Stimulated activated CD8-positive, alpha-beta memory T cell treated with anti-CD3 and anti-CD28 coated beads, Interleukin-12 subunit alpha, Interleukin-12 subunit beta, amount 100 ng/mL, for 24 hours (primary cell): ENCODE results near the gene CTXND1.

Experiments used
- DNase-seq: peaks from one replicate; pipeline ENCODE4 v3.0.0-alpha.2; 2020; ENCODE audit errors: extremely low read depth

The CTXND1 gene

DNA sequence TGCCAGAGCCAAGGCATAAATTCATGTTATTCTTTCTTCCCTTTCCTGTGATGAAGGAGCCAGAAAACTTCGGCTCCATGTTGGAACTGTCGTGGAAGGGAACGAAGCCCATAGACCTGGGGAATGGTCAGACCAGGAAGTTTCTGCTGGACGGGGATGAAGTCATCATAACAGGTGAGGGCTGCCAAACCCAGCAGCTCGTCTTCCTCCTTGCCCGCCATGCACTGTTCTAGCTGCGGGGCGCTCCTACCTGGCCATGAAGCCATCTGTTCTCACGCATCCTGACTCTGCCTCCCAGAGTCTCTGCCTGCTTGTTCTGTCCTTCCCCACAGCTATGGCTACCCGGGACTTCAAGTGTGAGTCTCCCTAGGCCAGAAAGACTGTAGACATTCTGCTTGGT is 71.0 kb downstream of the CTXND1 start:
- no peak for DNase-seq

DNA sequence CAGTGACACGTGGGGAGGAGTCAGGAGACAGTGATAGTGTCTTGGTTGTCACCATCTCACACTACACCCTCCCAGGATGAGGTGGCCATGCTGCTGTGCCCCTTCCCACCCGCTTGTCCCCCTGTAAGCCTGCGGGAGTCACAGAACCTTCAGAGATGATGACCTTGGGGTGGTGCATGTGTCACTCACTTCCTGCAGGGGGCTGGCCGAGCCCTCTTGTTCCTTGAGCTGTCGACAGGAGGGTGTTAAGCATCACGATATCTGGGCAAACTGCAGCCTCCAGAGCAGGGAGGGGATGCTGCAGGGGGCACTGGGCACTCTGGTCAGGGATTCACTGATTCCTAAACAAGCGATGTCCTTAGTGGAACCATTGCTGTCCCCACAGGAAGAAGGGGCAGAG is 71.5 kb downstream of the CTXND1 start:
- no peak for DNase-seq

DNA sequence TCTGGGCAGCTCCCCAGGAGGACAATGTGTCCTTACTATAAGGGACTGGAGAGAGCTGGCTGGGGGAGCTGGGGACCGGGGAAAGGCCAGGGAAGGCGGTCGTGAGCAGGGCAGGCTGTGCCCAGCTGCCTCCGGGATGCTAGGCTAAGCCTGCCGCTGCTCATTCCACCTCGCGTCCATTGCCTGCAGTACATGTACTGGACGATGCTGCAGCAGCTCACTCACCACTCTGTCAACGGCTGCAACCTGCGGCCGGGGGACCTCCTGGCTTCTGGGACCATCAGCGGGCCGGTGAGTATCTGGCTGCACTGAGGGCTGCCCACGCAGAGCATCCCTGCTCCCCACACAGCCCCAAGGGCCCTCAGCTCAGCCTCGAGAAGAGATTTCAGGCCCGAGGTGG is 72.1 kb downstream of the CTXND1 start:
- no peak for DNase-seq

DNA sequence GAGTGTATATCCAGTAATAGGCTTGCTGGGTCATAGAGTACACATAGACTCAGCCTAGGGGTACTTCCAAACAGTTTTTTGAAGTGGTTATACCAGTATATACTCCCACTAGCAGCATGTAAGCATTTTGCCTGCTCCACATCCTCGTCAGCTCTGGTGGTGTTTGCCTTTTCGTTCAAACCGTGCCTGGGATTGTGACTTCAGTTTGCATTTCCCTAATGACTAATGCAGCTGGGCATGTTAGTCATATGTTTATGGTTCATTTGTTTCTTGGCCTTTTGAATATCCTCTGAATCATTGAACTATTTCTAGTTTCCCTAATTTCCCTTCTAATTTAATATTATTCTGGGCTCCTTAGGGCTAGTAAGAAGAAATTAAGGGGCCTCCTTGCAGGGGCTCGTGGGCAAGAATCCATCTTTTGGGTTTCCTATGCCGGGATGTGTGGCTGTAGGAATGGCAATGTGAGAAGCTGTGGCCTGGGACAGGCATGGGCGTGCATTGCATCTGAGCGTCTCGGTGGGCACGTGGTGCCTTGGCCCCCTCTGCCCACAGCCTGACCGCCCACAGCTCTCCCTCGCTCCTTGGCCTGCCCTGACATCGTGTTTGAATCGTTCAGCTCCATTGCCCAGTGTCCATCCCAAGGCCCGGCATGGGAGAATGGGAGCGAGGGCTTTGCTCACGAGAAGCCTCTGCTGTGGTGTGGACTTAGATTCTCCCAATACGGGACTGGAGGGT is 72.8 kb downstream of the CTXND1 start:
- DNase-seq, result no peak

DNA sequence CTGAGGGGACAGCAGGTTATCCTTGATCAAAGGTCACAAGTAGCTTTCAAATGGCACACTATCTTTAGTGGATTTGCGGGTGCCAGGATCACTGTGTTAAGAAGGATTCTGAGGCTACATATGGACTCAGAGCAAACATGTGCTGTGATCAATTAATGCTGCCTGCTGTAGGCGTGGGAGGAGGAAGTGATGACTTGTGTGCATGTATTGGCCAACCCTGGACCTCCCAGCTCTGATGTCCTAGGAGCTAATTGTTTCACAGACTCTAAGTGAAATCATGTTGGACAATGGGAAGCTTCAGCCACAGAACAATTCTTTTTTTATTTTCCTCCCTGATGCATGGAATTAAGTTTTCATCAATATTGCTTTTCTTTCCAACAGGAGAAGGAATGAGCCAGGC is 74.9 kb downstream of the CTXND1 start:
- DNase-seq, result no peak

DNA sequence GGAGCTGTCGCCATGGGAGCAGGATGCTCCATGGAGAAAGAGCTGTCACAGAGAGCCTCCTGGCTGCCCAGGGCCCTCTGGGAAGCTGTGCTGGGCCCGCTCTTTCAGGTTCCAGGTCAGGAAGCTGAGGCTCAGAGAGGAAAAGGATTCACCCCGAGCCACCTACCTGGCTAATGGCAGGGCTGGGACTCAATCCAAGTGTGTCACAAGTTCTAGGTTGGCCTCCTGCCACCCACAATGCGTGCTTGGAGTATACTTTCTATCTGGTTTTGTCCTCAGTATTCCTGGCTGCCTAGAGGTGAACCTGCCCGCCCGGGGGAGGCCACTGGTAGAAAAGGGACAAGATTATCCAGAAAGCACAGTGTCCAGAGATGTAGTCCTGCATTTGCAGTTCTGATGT is 75.6 kb downstream of the CTXND1 start:
- DNase-seq, result no peak

DNA sequence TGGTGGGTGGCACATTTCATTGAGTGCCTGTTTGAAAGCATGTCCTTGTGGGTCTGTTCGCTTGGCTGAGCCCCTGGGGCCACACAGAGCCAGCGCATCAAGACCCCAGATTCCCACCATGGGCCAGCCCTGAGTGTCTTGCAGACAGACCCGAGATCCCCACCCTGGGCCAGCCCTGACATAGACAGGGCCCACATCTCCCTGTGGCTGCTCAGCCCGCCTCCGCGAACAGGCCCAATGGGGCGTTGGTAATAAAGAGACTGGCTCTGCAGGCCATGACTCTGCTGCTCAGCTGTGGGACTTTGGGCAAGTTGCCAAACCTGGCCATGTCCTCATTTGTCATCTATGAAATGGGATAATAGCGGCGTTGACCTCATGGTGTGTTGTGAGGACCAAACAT is 76.6 kb downstream of the CTXND1 start:
- no peak for DNase-seq

DNA sequence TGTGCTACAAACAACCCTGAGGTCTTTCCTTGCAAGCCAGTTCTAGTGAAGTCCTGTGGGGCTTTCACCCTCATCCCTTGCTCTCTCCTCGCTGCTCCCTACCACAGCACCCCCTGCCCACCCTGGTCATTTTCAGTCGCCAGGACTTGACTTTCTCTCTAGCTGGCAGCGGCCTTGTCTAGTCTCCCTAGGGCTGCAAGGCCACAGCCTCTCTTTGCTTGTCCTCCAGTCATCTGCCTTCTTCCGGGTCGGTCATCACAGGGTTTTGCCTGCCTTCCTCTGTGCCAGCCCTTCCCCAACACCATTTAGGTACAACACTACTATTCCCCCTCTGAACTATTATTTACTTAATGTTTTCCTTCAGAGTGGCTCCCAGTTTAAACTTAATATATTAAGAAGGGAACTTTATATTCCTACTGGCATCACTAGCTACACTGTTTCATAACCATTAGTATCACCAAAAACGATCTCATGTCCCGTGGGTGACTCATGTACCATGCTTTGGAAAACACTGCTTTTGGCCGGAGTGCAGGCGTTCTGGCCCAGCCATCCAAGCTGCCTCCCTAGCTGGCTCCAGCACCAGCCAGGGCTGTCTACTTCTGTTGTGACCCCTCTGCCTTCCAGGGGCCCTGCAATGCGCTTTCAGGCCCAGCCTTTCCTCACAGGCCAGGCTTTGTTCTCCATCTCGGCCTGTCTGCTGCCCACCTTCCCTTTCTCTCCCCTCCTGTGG is 77.8 kb downstream of the CTXND1 start:
- DNase-seq, result no peak

DNA sequence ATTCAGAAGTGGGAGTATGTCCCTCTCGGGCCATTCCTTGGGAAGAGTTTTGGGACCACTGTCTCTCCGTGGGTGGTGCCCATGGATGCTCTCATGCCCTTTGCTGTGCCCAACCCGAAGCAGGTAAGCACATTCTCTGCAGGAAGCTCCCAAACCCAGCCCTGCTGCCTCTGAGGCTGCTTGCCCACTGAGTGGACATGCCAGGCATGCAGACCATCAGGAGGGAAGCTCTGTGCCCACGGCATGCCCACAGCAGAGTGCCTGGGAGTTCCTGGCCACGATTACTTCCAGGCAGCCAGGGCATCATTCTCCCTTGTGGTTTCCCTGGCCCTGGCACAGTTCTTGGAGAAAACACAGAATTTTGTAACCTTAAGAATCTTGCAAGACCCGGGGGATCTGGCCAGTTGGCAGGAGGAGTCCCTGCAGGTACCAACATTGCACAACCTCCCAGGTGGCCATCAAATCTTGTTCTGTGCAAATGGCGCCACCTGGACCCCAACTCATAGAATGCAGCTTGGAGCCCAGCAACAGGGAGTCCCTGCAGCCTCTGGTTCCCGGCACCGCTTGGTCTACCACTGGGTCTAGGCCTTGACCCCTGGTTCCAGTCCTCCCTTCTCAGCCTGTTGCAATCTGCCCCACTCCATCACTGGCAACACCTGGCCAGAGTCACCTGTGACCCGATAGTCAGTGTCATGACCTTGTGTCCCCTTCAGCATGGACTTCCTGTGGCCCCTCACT is 78.8 kb downstream of the CTXND1 start:
- peak; percentile 24 for DNase-seq

DNA sequence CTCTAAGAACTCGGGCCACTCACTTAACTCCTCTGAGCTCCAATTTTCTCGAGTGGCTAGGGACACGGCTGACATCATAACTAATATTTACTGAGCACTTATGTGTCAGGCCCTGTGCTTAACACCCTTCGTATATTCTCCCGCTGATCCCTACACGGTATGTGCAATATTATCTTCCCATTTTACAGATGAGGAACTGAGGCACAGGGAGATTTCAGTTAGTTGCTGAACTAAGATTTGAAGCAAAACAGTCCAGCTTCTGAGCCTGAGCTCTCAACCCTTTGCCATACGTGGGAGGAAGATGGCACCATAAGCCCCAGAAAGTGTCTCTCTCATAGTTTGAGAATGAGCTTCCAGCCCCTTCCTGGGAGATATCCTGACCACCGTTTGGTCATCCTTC is 79.6 kb downstream of the CTXND1 start:
- DNase-seq, result no peak

DNA sequence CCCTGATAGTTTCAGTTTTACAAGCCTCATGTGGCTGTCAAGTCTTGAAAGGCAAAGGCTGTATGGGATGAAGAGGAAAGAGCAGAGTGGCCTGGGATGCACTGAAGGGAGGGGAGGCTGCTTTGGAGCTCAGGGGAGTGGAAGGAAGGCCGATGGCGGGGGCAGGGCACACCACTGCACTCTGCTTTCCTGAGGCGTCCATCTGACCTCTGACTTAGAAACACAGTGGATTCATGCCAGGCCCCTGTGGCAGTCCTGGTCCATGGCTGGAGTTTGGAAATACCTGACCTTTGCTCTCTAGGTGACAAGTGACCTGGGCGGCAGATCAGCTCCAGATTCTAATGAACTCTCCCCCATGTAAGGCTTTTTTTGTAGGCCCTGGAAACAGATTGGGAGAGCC is 80.2 kb downstream of the CTXND1 start:
- no peak for DNase-seq

DNA sequence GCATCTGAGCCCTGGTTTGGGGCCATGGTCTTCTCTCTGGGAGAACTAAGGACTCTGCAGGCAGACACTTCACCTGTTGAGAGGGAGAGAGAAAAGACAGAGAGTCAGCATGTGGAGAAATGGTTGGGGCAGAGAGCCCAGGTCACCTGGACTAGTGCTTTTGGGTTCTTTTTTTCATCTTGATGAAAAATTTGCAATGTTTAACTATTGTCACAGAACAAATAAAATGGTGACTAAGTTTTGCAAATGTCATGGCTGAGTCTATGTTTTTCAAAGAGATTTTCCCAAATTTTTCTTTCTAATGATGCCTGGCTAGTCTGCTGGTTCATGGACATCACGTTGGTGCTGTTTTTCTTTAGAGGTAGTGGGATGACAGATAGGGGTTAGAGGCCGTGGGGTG is 81.4 kb downstream of the CTXND1 start:
- no peak for DNase-seq

DNA sequence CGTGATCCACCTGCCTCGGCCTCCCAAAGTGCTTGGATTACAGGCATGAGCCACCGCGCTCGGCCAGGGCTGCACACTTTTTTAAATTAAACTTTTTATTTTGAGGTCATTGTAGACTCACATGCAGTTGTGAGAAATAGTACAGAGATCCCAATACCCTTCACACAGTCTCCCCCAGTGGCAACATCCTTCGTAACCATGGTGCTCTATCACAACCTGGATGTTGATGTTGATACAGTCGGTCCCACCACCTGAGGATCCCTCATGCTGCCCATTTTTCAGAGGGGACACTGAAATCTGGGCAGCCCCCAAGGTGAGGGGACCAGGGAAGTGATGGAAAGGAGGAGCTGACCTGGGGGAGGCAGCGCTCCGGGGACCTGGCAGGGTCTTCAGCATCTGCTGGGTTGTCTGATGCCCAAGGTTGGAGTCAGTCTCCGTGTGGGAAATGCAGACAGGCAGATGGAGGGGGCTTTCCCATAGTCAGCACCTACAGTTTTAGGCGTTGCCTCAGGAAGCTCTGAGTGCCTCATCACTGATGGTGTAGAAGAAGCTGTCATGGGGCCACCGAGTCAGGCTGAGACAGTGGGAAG is 82.2 kb downstream of the CTXND1 start:
- DNase-seq, result no peak

DNA sequence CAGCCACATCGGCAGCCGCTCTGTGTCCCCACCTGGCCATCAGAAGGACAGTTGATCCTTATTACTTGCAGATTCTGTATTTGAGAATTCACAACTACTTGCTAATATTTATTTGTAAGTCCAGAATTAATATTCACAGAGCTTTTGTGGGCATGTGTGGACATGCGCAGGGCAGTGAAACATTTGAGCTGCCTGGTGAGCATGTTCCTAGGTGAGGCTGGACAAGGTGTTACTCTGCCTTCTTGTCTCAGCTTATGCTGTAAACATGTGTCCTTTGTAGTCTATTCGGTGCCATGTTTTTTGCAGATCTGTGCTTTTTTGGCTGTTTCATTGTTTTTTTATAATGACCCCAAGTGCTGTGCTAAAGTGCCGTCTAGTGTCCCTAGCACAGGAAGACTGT is 83.6 kb downstream of the CTXND1 start:
- DNase-seq, result no peak

DNA sequence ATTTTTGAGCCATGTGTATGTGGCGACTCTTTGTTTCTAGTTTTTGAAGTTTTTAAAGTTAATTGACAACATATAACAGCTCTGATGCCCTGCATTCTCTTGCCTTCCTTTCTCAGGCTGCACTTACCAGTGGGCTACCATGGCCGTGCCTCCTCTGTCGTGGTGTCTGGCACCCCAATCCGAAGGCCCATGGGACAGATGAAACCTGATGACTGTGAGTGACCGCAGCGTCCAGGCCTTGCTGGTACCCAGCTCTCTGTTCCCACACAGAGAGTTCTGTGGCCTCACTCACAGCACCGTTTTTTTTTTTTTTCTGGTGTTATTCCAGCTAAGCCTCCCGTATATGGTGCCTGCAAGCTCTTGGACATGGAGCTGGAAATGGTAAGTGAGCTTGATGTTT is 84.1 kb downstream of the CTXND1 start:
- no peak for DNase-seq

DNA sequence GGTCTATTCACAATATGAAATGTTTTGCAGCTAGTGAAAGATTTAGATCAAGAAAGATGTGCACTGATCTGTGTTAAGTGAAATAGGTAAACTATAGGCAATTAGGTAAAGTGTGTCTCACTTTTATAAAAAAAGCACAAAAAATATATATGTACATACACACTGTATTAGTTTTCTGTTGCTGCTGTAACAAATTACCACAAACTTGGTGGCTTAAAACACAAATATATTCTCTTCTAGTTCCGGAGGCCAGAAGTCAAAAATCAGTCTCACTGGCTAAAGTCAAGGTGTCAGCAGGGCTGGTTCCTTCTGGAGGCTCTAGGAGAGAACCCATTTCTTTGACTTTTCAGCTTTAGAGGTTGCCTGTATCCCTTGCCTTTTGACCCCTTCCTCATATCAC is 88.1 kb downstream of the CTXND1 start:
- no peak for DNase-seq

DNA sequence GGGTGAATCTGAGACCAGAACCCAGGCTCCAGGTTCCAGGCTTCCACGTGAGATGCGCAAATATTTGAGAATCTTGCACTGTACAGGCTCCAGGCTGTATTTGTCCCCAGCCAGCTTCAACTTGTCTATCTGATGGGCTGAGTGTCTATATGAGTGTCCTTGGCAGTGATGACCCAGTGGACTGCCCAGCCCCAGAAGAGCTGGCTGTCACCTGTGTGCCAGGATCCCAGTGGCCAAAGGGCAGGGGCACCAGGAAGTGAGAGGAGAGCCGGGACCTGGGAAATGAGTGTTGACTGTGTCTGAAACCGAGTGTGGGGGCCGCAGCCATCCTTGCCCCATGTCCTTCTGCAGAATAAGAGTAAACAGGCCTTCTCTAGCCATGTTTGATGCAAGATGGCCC is 88.8 kb downstream of the CTXND1 start:
- DNase-seq, result no peak

DNA sequence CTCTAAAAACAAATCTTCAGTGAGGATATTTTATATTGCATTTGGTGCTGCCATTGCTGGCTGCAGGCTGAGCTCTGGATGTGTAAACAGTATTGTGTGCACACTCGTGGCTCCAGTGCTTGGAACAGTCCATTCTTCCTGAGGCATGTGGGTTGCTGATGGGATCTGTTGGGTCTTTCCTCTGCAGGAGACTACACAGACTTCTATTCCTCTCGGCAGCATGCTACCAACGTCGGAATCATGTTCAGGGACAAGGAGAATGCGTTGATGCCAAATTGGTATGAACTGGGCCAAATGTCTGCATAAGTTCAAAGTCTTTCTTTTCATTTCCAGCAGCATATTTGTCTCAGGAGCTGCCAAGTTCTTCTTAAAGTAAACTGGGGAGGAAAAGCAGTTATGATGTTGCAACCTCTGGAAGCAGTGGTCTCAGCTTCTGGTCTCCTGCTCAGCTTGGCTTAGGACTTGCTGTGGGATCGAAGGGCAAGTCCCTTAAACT is 89.9 kb downstream of the CTXND1 start:
- DNase-seq, result no peak

DNA sequence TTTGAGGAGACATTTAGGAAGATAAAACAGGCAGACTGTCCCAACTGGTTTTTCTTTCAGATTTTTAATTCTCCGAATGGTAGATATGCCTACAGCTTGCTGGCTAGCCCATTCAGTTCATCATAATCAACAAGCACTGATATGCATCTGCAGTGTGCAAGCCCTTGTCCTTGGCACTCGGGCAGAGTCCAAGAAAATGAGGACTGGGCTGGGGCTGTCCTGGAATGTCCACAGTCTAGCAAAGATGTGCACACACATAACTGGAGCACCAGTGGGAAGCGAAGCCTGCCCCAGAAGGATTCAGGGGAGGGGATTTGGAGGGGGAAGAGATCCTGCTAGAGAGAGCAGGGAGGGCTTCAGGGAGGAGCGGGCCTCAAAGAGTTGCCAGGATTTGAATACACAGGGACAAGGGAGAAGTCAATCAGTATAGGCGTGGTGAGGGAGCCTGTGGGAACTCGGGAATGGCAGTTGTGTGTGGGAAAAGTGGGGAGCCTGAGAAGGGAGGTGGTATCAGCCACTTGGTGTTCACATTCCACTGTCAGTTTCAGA is 90.5 kb downstream of the CTXND1 start:
- no peak for DNase-seq

DNA sequence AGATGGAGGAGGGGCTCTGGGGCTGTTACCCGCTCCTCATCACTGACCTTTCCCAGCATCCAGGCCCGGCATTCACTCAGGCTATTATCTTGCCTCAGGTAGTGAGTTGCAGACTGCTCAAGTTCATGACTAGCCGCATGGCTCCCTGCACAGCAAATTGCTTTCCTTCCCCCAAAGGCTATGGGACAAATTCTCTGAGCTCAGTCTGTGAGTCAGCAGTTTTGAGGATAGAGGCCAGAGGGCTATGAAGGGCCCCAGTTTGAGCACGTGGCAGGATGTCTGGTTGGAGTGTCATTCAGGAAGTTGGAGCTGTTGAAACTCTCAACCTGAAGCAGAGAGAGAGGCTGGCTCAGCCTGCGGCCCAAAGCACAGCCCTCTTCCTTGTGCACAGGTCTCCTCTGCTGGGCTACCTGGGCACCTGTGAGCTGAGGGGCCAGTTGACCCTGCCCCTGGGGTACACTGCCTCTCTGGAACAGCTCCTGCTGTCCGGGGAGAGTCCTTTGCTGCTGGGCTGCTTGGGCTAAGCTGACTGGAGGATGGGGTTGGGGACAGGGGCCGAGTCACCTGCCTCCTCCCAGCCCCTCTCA is 91.3 kb downstream of the CTXND1 start:
- DNase-seq, result no peak

DNA sequence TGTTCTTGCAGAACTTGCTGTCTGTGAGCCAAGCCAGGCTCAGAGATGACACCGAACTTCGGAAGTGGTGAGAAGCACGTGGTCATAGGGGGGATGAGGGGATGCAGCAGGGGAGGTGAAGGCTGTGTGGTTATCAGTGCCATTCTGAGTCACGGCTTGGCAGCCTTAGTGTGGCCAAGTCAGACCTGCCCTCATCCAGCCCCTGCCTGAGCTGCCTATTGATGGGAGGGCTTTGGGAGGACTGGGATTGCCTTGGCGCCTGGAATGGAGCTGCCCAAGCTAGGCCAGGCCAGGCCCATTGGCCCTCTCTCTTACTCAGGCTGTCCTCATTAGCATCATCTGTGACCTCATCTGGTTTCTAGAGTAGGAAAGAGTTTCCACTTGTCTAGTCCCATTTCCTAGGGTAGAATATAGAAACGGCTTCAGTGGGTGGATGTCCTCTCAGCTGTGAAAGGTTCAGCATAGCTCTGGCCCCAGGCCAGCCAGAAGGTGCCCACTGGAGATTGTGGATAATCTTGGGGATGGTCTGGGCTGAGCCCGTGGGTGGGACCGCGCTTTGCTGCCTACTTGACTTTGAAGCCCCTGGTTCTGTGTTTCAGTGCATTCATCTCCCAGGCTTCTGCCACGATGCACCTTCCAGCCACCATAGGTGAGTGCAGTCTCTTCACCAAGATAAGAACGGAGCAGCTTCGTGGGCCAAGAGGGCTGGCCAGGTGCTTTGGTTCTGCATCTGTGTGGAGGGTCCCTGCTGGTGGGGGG is 92.0 kb downstream of the CTXND1 start:
- no peak for DNase-seq
